Hepatocyte (in vitro differentiated cells): ENCODE measurements around the gene TSN. TPM values are rescaled to one million over a fixed set of nuclear protein-coding genes. Genes with fewer than 3 reads are reported as not detected.

Experiments used
- DNase-seq: peaks from one replicate; pipeline ENCODE4 v3.0.0-alpha.2; 2016; ENCODE audit warnings: low spot score
- H2AFZ ChIP-seq: fragments of 200-600 bp; sonication (generic); 2 replicates; pipeline ENCODE4 v1.6.0; 2016; ENCODE audit warnings: antibody characterized with exemption, mild to moderate bottlenecking
- H3K27ac ChIP-seq: fragments of 200-600 bp; sonication (generic); 2 replicates; pipeline ENCODE4 v1.5.1; 2016; ENCODE audit warnings: mild to moderate bottlenecking
- H3K27me3 ChIP-seq: fragments of 200-600 bp; sonication (generic); 2 replicates; pipeline ENCODE4 v1.6.1; 2016
- H3K36me3 ChIP-seq: fragments of 200-600 bp; sonication (generic); replicated peaks from 2 replicates; pipeline ENCODE4 v1.5.1; 2016; ENCODE audit warnings: low read depth; ENCODE audit not compliant: insufficient read depth
- H3K4me1 ChIP-seq: fragments of 200-600 bp; sonication (generic); 2 replicates; pipeline ENCODE4 v1.5.1; 2016; ENCODE audit warnings: mild to moderate bottlenecking, moderate library complexity; ENCODE audit not compliant: insufficient read depth
- H3K4me2 ChIP-seq: fragments of 200-600 bp; sonication (generic); 2 replicates; pipeline ENCODE4 v1.6.0; 2016
- H3K4me3 ChIP-seq: fragments of 200-600 bp; sonication (generic); 2 replicates; pipeline ENCODE4 v1.5.1; 2016; ENCODE audit warnings: mild to moderate bottlenecking
- H3K79me2 ChIP-seq: fragments of 200-600 bp; sonication (generic); 2 replicates; pipeline ENCODE4 v1.6.0; 2017; ENCODE audit warnings: mild to moderate bottlenecking
- H3K9me2 ChIP-seq: fragments of 200-600 bp; sonication (generic); replicated peaks from 2 replicates; pipeline ENCODE4 v1.6.0; 2017; ENCODE audit warnings: mild to moderate bottlenecking; ENCODE audit not compliant: insufficient read depth
- H3K9me3 ChIP-seq: fragments of 200-600 bp; sonication (generic); 2 replicates; pipeline ENCODE4 v1.5.1; 2016; ENCODE audit warnings: low read depth, mild to moderate bottlenecking
- H4K20me1 ChIP-seq: fragments of 200-600 bp; sonication (generic); 2 replicates; pipeline ENCODE4 v1.6.0; 2016; ENCODE audit warnings: mild to moderate bottlenecking; ENCODE audit not compliant: insufficient read depth, poor library complexity, severe bottlenecking
- EZH2 ChIP-seq: fragments of 200-600 bp; sonication (generic); IDR thresholded peaks from 2 replicates; pipeline ENCODE4 v1.6.1; 2016; ENCODE audit warnings: antibody characterized with exemption, mild to moderate bottlenecking, borderline replicate concordance
- EZH2phosphoT487 ChIP-seq: fragments of 200-600 bp; sonication (generic); IDR thresholded peaks from one replicate; pipeline ENCODE4 v1.6.1; 2018; ENCODE audit warnings: antibody characterized with exemption, mild to moderate bottlenecking, low read depth, moderate library complexity; ENCODE audit not compliant: unreplicated experiment, severe bottlenecking
- WGBS: methylation state at CpG from one replicate; pipeline ENCODE4 v1.1.6; 2016; ENCODE audit warnings: low lambda C conversion rate; ENCODE audit errors: missing lambda C conversion rate; 5-methylcytosine and 5-hydroxymethylcytosine counted together
- polyA plus RNA-seq: library from polyadenylated mRNA; unstranded; fragments of >200 nt; fragmentation: Nextera tagmentation; extraction: Ambion mirVana; gene quantifications from 2 replicates; pipeline ENCODE4 v1.2.1, GENCODE V29; 2016
- total RNA-seq: library from RNA; depleted of rRNA; stranded (reverse); fragments of >200 nt; gene quantifications from 2 replicates; pipeline ENCODE4 v1.2.3, GENCODE V29; 2014
- TF ChIP-seq, protein P1 (sequence below): fragments of 200-600 bp; sonication (generic); IDR thresholded peaks from 2 replicates; pipeline ENCODE4 v1.5.1; 2016; ENCODE audit warnings: antibody characterized with exemption, mild to moderate bottlenecking; ENCODE audit not compliant: poor library complexity

The TSN gene
- total and polyA plus RNA-seq, 2 experiments from 2014 or later: 45.4 to 63.2 TPM

DNA sequence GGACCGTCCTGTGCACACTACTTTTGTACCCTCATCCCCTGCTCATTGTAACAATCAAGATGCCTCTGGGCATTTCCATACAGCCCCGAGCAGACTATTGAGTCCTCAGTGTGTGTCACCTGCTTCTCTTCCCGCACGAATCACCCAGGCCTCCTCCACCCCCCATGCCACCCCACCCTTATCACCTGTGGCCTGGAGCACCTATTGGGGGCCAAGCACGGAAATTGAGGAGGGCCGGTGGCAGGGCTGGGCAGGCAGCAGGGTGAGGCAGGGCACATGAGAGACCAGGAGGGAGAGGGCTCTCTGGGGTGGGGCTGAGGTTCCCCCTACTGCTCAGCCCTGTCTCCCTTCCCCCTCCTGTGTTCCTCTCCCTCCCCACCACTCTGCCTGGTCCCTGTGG is 14.5 kb upstream of the TSN start:
- Histone ChIP-seq H3K9me2 (no peaks in the 10 kb centered on the region), H3K79me2 (peaks cover 5% of the 10 kb centered on the region), H3K9me3 (no peaks in the 10 kb centered on the region), H2AFZ (no peak overlapping the region), H3K36me3 (no peaks in the 10 kb centered on the region), H3K4me3 (no peak overlapping the region), H3K27me3 (no peaks in the 10 kb centered on the region), H3K4me2 (no peak overlapping the region), H3K4me1 (no peaks in the 10 kb centered on the region), H3K27ac (no peak overlapping the region), H4K20me1 (no peaks in the 10 kb centered on the region)
- no peak for TF ChIP-seq EZH2phosphoT487
- TF ChIP-seq EZH2: no peak
- TF ChIP-seq, protein P1, sequence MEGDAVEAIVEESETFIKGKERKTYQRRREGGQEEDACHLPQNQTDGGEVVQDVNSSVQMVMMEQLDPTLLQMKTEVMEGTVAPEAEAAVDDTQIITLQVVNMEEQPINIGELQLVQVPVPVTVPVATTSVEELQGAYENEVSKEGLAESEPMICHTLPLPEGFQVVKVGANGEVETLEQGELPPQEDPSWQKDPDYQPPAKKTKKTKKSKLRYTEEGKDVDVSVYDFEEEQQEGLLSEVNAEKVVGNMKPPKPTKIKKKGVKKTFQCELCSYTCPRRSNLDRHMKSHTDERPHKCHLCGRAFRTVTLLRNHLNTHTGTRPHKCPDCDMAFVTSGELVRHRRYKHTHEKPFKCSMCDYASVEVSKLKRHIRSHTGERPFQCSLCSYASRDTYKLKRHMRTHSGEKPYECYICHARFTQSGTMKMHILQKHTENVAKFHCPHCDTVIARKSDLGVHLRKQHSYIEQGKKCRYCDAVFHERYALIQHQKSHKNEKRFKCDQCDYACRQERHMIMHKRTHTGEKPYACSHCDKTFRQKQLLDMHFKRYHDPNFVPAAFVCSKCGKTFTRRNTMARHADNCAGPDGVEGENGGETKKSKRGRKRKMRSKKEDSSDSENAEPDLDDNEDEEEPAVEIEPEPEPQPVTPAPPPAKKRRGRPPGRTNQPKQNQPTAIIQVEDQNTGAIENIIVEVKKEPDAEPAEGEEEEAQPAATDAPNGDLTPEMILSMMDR: no peak
- no peak for DNase-seq
- 90% methylated on average over 6 of the region's 6 CpGs for WGBS

DNA sequence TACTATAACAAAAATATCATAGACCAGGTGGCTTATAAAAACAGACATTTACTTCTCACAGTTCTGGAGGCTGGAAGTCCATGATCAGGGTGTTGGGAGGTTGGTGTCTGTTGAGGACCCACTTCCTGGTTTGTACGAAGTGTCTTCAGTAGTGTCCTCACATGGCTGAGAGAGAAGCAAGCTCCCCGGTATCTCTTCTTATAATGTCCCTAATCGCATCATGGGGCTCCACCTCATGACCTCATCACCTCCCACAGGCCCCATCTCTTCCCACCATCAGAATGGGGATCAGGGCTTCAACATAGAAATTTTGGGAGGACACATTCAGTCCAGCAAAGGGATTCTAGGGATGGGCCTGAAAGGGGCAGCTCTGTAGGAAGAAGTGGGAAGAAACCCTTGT is 14.0 kb upstream of the TSN start:
- H3K9me2 ChIP-seq: no peaks in the 10 kb centered on the region
- no peak overlapping the region for H3K4me2 ChIP-seq
- TF ChIP-seq EZH2phosphoT487: no peak
- TF ChIP-seq, protein P1: no peak
- TF ChIP-seq EZH2: no peak
- H3K4me3 ChIP-seq: no peak overlapping the region
- DNase-seq: no peak
- H2AFZ ChIP-seq: no peak overlapping the region
- H3K36me3 ChIP-seq: no peaks in the 10 kb centered on the region
- no peaks in the 10 kb centered on the region for H3K4me1 ChIP-seq
- H3K27me3 ChIP-seq: no peaks in the 10 kb centered on the region
- H3K9me3 ChIP-seq: no peaks in the 10 kb centered on the region
- H3K27ac ChIP-seq: no peak overlapping the region
- no peaks in the 10 kb centered on the region for H4K20me1 ChIP-seq
- peaks cover under 1% of the 10 kb centered on the region for H3K79me2 ChIP-seq
- 95% methylated on average over 3 of the region's 3 CpGs for WGBS

GRCh38 chr2:121746071-121746578 is 9.3 kb upstream of the TSN start:
- WGBS: 41% methylated on average over 6 of the region's 6 CpGs
- no peak for TF ChIP-seq EZH2phosphoT487
- TF ChIP-seq EZH2: no peak
- TF ChIP-seq, protein P1: no peak
- no peak overlapping the region for H3K4me2 ChIP-seq

DNA sequence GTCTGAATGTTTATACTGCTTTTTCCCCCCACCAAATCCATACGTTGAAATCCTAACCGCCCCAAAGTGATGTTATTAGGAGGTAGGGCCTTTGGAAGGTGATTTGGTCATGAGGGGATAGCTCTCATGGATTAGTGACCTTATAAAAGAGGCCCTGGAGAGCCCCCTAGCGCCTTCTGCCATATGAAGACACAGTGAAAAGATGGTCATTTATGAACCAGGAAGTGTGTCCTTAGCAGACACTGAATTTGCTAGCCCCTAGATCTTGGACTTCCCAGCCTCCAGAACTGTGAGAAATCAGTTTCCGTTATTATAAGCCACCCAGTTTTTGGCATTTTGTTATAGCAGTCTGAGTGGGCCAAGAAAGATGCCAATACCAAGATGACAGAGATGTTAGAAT is 7.2 kb upstream of the TSN start:
- Histone ChIP-seq H3K9me2 (no peaks in the 10 kb centered on the region), H3K79me2 (no peaks in the 10 kb centered on the region), H3K4me2 (no peak overlapping the region), H3K9me3 (no peaks in the 10 kb centered on the region), H3K27me3 (no peaks in the 10 kb centered on the region), H3K4me1 (no peaks in the 10 kb centered on the region), H3K36me3 (no peaks in the 10 kb centered on the region), H4K20me1 (no peaks in the 10 kb centered on the region), H3K27ac (no peak overlapping the region), H3K4me3 (no peak overlapping the region), H2AFZ (no peak overlapping the region)
- WGBS: 63% methylated on average over 4 of the region's 4 CpGs
- peak; percentile 25 for DNase-seq
- TF ChIP-seq EZH2phosphoT487 (no peak), EZH2 (no peak)
- TF ChIP-seq, protein P1: peak; percentile 28

More at GRCh38 chr2:121746071-121746578, 9.3 kb upstream of the TSN start:
- Histone ChIP-seq H3K9me3 (no peaks in the 10 kb centered on the region), H3K36me3 (no peaks in the 10 kb centered on the region), H3K27me3 (no peaks in the 10 kb centered on the region), H2AFZ (no peak overlapping the region), H3K79me2 (no peaks in the 10 kb centered on the region), H3K4me1 (no peaks in the 10 kb centered on the region), H3K27ac (no peak overlapping the region), H3K4me3 (no peak overlapping the region), H4K20me1 (no peaks in the 10 kb centered on the region), H3K9me2 (no peaks in the 10 kb centered on the region)
- DNase-seq: no peak
